MM.1S (cell line): Measurements from ENCODE around the gene ZNF600.
"Not testable (repeated sequence)": the region's sequence is repeated elsewhere in the genome, so short reads cannot be mapped to it uniquely, and the experiment has no call there.

ENCODE experiments used
- DNase-seq: peaks from one replicate; pipeline ENCODE4 v3.0.0-alpha.2; 2015
- H2AFZ ChIP-seq: fragments of 300-600 bp; sonication (generic); 2 replicates; pipeline ENCODE4 v1.6.0; 2016; ENCODE audit warnings: antibody characterized with exemption, low read length
- H3F3A ChIP-seq: fragments of 300-600 bp; sonication (generic); 2 replicates; pipeline ENCODE4 v1.6.1; 2016; ENCODE audit warnings: mild to moderate bottlenecking, antibody characterized with exemption, low read length, moderate library complexity, mixed read lengths; ENCODE audit not compliant: insufficient read depth
- H3K27ac ChIP-seq: fragments of 300-600 bp; sonication (generic); 2 replicates; pipeline ENCODE4 v1.5.1; 2016; ENCODE audit warnings: mild to moderate bottlenecking, low read length
- H3K27me3 ChIP-seq: fragments of 300-600 bp; sonication (generic); replicated peaks from 2 replicates; pipeline ENCODE4 v1.6.0; 2016; ENCODE audit warnings: low read length; ENCODE audit not compliant: insufficient read depth
- H3K36me3 ChIP-seq: fragments of 300-600 bp; sonication (generic); replicated peaks from 2 replicates; pipeline ENCODE4 v1.6.1; 2016; ENCODE audit warnings: mild to moderate bottlenecking, low read length, mixed read lengths; ENCODE audit not compliant: insufficient read depth
- H3K4me1 ChIP-seq: fragments of 300-600 bp; sonication (generic); 2 replicates; pipeline ENCODE4 v1.6.1; 2016; ENCODE audit warnings: low read length, mixed read lengths
- H3K4me2 ChIP-seq: fragments of 300-600 bp; sonication (generic); 2 replicates; pipeline ENCODE4 v1.6.0; 2016; ENCODE audit warnings: low read depth, low read length
- H3K4me3 ChIP-seq: fragments of 300-600 bp; sonication (generic); 2 replicates; pipeline ENCODE4 v1.5.1; 2016; ENCODE audit warnings: low read length, mixed read lengths
- H3K79me2 ChIP-seq: fragments of 300-600 bp; sonication (generic); 2 replicates; pipeline ENCODE4 v1.6.1; 2016; ENCODE audit warnings: mixed run types, low read length, mixed read lengths
- H3K9ac ChIP-seq: fragments of 300-600 bp; sonication (generic); 2 replicates; pipeline ENCODE4 v1.6.1; 2016; ENCODE audit warnings: low read length, mixed read lengths
- H3K9me2 ChIP-seq: fragments of 300-600 bp; sonication (generic); replicated peaks from 2 replicates; pipeline ENCODE4 v1.6.1; 2016; ENCODE audit warnings: mild to moderate bottlenecking, low read length, mixed read lengths; ENCODE audit not compliant: insufficient read depth
- H3K9me3 ChIP-seq: fragments of 300-600 bp; sonication (generic); replicated peaks from 2 replicates; pipeline ENCODE4 v1.6.1; 2016; ENCODE audit warnings: mild to moderate bottlenecking, low read length, mixed read lengths; ENCODE audit not compliant: insufficient read depth
- H4K20me1 ChIP-seq: fragments of 300-600 bp; sonication (generic); 2 replicates; pipeline ENCODE4 v1.6.1; 2016; ENCODE audit warnings: mild to moderate bottlenecking, low read length, moderate library complexity, mixed read lengths; ENCODE audit not compliant: insufficient read depth
- CTCF ChIP-seq: fragments of 300-600 bp; sonication (generic); IDR thresholded peaks from 2 replicates; pipeline ENCODE4 v1.5.1; 2016; ENCODE audit warnings: antibody characterized with exemption, low read length, mixed read lengths
- EZH2 ChIP-seq: fragments of 300-600 bp; sonication (generic); optimal IDR thresholded peaks from 2 replicates; pipeline ENCODE3; 2017; ENCODE audit warnings: low read depth, mild to moderate bottlenecking, antibody characterized with exemption, low read length, mixed read lengths
- EZH2phosphoT487 ChIP-seq: fragments of 300-600 bp; sonication (generic); IDR thresholded peaks from 2 replicates; pipeline ENCODE4 v1.6.1; 2018; ENCODE audit warnings: antibody characterized with exemption, low read length

Gene ZNF600

DNA sequence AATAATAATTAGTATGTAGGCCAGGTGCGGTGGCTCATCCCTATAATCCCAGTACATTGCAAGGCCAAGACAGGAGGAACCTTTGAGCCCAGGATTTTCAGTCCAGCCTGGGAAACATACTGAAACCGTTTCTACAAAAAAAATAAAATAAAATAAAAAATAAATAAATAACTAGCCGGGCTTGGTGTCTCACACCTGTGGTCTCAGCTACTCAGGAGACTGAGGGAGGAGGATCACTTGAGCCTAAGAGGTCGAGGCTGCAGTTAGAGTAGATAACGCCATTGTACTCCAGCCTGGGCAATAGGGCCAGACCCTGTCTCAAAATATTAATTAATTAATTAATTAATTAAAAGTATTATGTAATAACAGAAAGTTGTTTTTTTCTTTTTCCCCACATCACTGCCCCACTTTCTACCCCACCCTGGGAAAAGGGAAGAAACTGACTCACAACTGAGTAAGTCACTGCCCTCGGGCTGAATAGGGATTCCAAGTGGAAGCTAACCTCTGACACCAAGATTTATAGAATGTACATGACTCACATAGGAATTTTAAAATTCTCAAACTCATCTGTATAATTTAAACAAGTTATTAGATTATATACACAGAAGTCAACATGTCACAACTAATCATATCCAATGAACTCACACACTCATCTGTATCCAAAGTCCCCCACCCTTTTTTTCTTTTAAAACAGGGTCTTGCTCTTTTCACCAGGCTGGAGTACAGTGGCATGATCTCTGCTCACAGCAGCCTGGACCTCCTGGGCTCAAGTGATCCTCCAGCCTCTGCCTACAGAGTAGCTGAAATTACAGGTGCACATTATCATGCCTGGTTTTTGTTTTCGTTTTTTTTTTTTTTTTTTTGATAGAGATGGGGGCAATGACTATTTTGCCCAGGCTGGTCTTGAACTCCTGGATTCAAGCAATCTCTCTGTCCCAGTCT lies 64.3 kb downstream of the ZNF600 start:
- no peak overlapping the region for H3K4me3 ChIP-seq
- TF ChIP-seq CTCF (no peak), EZH2 (no peak), EZH2phosphoT487 (no peak)
- H3K9me3 ChIP-seq = no peaks in the 10 kb centered on the region
- no peak overlapping the region for H3K27ac ChIP-seq
- H3K9me2 ChIP-seq = no peaks in the 10 kb centered on the region
- no peaks in the 10 kb centered on the region for H3K79me2 ChIP-seq
- no peaks in the 10 kb centered on the region for H3K27me3 ChIP-seq
- no peak for DNase-seq
- no peak overlapping the region for H2AFZ ChIP-seq
- no peak overlapping the region for H3K4me2 ChIP-seq
- no peaks in the 10 kb centered on the region for H4K20me1 ChIP-seq
- H3K4me1 ChIP-seq = no peaks in the 10 kb centered on the region
- no peaks in the 10 kb centered on the region for H3F3A ChIP-seq
- H3K9ac ChIP-seq = no peak overlapping the region
- no peaks in the 10 kb centered on the region for H3K36me3 ChIP-seq

DNA sequence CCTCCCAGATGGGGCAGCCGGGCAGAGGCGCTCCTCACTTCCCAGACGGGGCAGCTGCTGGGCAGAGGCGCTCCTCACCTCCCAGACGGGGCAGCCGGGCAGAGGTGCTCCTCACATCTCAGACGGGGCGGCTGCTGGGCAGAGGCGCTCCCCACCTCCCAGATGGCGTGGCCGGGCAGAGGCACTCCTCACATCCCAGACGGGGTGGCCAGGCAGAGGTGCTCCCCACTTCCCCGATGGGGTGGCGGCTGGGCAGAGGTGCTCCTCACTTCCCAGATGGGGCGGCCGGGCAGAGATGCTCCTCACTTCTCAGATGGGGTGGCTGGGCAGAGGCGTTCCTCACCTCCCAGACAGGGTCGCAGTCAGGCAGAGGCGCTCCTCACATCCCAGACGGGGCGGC lies 66.0 kb downstream of the ZNF600 start:
- not testable (repeated sequence) for H4K20me1 ChIP-seq, H3K9me2 ChIP-seq, H3K36me3 ChIP-seq, H3K27me3 ChIP-seq, H3F3A ChIP-seq, H3K27ac ChIP-seq, H3K4me3 ChIP-seq, H3K9ac ChIP-seq, H3K4me2 ChIP-seq, H2AFZ ChIP-seq, DNase-seq, H3K4me1 ChIP-seq, H3K79me2 ChIP-seq, H3K9me3 ChIP-seq

DNA sequence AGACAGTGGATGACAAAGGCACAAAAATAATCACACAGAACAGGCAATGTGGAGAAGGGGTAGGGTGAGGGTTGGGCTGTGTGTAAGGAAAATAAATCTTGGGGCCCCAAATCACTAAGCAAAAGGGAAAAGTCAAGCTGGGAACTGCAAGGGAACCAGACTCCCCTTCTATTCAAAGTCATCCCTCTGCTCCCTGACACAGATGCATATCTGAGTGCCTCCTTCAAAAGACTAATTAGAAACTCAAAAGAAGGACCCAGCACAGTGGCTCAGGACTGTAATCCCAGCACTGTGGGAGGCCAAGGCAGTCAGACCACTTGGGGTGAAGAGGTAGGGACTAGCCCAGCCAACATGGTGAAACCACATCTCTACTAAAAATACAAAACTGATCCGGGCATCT lies 70.1 kb downstream of the ZNF600 start:
- no peak overlapping the region for H3K4me2 ChIP-seq
- no peak overlapping the region for H3K27ac ChIP-seq

DNA sequence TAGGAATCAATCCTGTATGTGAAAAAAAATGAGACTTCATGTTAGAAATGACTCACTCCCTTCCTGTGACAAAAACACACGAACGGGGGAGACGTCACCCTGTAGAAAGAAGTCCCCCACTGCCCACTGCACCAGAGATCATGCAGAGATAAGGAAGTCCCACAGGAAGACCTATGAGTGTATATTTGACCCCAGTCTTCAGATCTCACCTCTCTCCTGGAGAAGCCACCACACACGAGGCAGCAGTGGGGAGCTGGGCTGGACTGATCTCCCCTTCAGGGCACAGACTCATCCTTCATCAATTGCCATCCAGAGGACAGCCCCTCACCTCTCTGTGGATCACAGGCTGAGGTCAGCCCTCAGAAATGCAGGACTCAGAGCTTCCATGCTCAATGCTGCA lies 70.7 kb downstream of the ZNF600 start:
- not testable (repeated sequence) for H3K4me1 ChIP-seq, H3K9me3 ChIP-seq, H2AFZ ChIP-seq, H3K4me2 ChIP-seq, H3F3A ChIP-seq, H3K27ac ChIP-seq, H4K20me1 ChIP-seq, H3K4me3 ChIP-seq, H3K9ac ChIP-seq, DNase-seq, H3K27me3 ChIP-seq, H3K36me3 ChIP-seq, H3K9me2 ChIP-seq, H3K79me2 ChIP-seq

More for the DNA sequence above, 70.1 kb downstream of the ZNF600 start:
- H3K4me1 ChIP-seq = no peaks in the 10 kb centered on the region
- H3K4me3 ChIP-seq = no peak overlapping the region
- H2AFZ ChIP-seq = no peak overlapping the region
- no peaks in the 10 kb centered on the region for H4K20me1 ChIP-seq
- no peak for DNase-seq
- H3K27me3 ChIP-seq = no peaks in the 10 kb centered on the region
- no peak for TF ChIP-seq CTCF
- no peak for TF ChIP-seq EZH2
- no peak for TF ChIP-seq EZH2phosphoT487
- H3K9me3 ChIP-seq = no peaks in the 10 kb centered on the region
- H3F3A ChIP-seq = no peaks in the 10 kb centered on the region
- H3K9me2 ChIP-seq = no peaks in the 10 kb centered on the region
- H3K36me3 ChIP-seq = no peaks in the 10 kb centered on the region
- no peak overlapping the region for H3K9ac ChIP-seq
- H3K79me2 ChIP-seq = no peaks in the 10 kb centered on the region

GRCh38 chr19:52715330-52715729 lies 71.3 kb downstream of the ZNF600 start:
- not testable (repeated sequence) for DNase-seq, H3K9me2 ChIP-seq, H3K36me3 ChIP-seq, H3K27me3 ChIP-seq, H2AFZ ChIP-seq, H3K27ac ChIP-seq, H3K4me3 ChIP-seq, H3K4me2 ChIP-seq, H3K9me3 ChIP-seq, H4K20me1 ChIP-seq, H3K79me2 ChIP-seq, H3K4me1 ChIP-seq, H3F3A ChIP-seq, H3K9ac ChIP-seq
